Non-pigmented ciliary epithelial cell (primary cell): Measurements from ENCODE around the gene FKBP4.
"Not testable (repeated sequence)": the region's sequence is repeated elsewhere in the genome, so short reads cannot be mapped to it uniquely, and the experiment has no call there.

ENCODE experiments used
- DNase-seq: peaks from one replicate; pipeline ENCODE4 v3.0.0-alpha.2; 2010; ENCODE audit warnings: low read depth

Gene FKBP4, protein sequence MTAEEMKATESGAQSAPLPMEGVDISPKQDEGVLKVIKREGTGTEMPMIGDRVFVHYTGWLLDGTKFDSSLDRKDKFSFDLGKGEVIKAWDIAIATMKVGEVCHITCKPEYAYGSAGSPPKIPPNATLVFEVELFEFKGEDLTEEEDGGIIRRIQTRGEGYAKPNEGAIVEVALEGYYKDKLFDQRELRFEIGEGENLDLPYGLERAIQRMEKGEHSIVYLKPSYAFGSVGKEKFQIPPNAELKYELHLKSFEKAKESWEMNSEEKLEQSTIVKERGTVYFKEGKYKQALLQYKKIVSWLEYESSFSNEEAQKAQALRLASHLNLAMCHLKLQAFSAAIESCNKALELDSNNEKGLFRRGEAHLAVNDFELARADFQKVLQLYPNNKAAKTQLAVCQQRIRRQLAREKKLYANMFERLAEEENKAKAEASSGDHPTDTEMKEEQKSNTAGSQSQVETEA

DNA sequence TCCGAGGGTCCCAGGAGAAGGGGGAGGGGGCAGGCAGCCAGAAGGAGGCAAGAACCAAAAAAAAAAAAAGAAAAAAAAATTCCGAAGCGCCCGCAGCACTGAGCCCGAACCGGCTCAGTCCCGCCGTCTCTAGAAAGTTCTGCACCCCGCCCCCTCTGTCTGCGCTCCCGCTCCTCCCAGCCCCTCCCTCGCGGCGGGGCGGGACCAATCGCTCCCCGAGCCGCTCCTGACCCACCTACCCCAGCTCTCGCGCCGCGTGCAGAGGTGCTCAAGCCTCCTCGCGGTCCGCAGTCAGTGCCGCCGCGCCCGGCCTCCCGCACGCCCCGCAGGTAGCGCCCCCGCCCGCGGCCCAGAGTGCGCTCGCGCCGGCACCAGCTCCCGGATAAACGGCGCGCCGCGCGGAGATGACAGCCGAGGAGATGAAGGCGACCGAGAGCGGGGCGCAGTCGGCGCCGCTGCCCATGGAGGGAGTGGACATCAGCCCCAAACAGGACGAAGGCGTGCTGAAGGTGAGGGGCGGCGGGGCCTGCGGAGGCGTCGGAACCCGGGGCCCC lies at the start of gene FKBP4:
TSS of gene FKBP4 (plus strand) at position 235 of the 554 bp plus-strand sequence. CDS start at position 405, 170 bp downstream.
- DNase-seq, result no peak

DNA sequence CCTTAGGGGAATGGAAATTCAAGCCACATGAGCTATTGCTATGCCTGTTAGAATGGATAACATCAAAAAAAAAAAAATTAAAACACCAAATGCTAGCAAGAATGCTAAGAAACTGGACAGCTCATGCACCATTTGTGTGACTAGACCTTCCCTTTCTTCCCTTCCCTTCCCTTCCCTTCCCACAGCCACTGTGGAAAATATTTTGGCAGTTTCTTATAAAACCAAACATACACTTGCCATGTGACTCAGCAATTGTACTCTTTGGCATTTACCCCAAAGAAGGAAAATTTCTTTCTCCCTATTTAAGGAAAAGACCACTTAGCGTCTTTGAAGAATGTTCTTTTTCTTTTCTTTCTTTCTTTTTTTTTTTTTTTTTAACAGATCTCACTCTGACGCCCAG lies 49.1 kb upstream of the FKBP4 start:
- DNase-seq, result no peak

GRCh38 chr12:2749580-2749979 lies 45.2 kb upstream of the FKBP4 start:
- DNase-seq, result no peak

GRCh38 chr12:2750185-2750584 lies 44.6 kb upstream of the FKBP4 start:
- no peak for DNase-seq

- DNase-seq, result no peak
Measured at GRCh38 chr12:2751230-2751629, 43.5 kb upstream of the FKBP4 start.

GRCh38 chr12:2751686-2752085 lies 43.1 kb upstream of the FKBP4 start:
- DNase-seq, result no peak

DNA sequence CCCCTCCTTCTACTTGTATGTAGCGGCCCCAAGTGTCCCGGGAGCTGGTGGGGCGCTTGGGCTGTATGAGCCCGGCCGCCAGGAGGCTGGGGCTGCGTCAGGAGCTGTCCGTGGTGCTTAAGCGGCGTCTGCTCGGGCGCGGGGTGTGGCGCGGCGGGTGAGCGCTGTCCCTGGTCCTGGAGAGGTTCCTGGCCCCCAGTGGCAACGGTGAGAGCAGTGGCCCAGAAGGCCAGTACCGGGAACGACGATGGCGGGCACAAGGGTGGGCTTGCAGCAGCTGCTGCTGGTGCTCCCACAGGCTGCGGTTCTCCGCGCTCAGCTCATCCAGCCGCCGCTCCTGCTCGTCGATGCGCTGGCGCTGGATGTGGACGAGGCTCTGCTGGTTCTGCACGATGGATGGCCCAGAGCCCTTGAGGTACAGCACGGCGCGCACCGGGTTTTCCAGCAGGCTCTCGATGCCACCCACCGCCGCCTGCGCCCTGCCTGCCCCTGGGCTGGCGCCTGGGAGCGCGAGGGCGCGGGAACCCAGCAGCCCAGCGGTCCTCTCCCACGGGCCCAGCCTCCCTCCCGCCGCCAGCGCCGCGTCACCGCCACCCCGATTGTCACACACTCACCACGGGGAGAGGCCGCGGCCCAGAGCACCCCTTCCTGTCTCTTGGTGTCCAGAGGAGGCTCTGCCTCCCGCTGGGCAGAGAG lies 41.9 kb upstream of the FKBP4 start:
- peak; percentile 11 for DNase-seq

GRCh38 chr12:2753536-2753935 lies 41.2 kb upstream of the FKBP4 start:
- no peak for DNase-seq

- DNase-seq, result no peak
Measured at GRCh38 chr12:2754208-2754607, 40.6 kb upstream of the FKBP4 start.

DNA sequence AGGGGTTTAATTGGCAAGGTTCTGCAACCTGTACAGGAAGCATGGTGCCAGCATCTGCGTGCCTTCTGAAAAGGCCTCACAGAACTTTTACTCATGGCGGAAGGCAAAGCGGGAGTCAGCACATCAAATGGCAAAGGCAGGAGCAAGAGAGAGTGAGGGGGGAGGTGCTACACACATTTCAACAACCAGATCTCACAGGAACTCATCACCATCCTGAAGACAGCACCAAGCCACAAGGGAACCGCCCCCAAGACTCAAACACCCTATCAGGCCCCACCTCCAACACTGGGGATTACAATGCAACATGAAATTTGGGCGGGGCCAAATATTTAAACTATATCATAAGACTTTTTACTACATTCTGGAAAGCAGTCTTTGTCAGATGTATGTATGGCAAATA lies 38.0 kb upstream of the FKBP4 start:
- no peak for DNase-seq

DNA sequence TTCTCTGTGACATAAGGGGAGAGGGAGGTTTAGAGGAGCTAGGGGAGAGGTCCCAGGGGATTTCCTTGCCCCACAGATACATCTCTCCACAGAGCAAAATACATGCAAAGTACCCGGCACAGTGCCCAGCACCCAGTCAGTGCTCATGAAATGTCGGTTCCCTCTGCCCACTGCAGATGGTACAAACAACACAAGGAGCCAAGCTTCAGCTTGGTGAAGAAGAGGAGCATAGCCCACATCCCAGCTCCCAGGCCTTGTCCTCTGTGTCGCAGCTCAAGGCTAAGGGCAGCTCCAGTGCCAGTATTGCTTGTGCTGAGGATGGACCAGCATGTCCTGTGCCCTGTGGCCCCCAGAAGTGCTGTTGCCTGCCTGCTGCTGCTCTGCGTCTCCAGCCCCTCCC lies 35.0 kb upstream of the FKBP4 start:
- no peak for DNase-seq

GRCh38 chr12:2764398-2764797 lies 30.4 kb upstream of the FKBP4 start:
- DNase-seq, result no peak

DNA sequence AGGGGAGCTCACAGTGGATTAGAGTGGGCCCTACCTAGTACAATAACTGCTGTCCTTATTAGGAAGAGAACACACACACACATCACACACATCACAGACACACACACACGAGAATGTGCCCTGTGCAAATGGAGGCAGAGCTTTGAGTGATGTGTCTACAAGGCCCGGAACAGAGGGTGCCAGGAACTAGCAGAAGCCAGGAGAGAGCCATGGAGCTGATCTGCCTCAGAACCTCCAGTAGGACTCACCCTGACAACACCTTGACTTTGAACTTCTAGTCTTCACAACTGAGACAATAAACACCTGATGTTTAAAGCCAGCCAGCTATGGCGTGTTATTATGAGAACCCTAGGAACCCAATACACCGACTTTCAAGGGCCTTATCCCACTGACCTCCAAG lies 29.7 kb upstream of the FKBP4 start:
- DNase-seq, result no peak

GRCh38 chr12:2765608-2766007 lies 29.2 kb upstream of the FKBP4 start:
- DNase-seq, result no peak

DNA sequence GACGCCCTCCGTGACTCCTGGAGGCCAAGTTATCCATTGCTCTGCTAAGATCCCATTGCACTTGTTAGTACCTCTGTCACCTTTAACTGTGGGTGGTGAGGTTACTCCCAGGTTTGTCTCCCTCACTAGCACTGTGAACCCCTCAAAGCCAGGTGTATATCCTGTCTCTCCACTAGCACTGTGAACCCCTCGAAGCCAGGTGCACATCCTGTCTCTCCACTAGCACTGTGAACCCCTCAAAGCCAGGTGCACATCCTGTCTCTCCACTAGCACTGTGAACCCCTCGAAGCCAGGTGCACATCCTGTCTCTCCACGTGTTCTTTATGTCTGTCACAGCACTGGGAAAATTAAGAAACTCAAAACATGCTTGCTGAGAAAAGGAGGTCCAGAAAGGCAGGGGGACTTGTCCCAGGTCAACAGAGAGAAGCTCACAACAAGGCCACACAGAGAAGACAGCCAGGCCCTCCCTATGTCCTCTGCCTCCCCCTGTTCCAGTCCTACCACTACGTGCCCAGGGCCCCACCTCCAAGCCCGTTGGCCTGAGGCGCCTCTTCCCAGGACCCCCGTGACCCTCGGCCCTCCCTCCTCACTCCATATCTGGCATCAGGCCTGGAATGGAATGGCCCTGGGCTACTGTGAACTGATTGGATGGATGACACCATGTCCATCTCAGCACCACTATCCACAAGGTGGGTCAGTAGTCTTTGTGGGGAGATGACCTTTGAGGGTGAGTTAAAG lies 26.4 kb upstream of the FKBP4 start:
- no peak for DNase-seq

DNA sequence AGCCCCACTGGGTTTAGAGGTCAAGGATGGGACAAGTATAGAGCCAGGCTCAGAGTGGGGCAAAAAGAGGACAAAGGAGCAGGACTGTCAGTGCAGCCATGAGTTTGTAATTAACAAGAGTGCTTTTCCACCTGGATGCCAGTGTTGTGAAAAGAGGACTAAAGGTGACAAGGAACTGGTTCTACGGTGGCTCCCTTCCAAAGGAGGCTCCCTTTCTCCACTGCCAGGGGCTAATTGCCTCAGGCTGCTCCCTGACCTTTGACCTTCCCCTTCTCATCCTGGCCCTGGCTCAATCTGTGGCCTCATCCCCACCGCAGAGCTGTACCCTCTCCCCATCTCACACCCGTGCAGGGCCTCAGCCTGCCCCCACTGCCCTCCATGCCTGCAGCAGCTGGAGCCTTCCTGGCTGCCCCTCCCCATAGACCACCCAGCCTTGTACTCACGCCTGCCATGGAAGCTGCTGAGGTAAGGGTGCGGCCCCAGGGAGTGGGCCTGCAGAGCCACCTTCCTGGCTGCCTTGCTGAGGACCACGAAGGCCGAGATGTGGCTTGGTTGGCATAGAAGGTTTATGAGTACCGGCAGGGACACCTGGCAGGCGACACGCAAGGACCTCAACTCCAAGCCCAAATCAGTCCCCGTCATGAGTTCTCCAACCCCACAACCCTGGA lies 24.8 kb upstream of the FKBP4 start:
- no peak for DNase-seq

- DNase-seq, result not testable (repeated sequence)
Measured at GRCh38 chr12:2770544-2770943, 24.2 kb upstream of the FKBP4 start.

- DNase-seq, result no peak
Measured at GRCh38 chr12:2772370-2772769, 22.4 kb upstream of the FKBP4 start.

DNA sequence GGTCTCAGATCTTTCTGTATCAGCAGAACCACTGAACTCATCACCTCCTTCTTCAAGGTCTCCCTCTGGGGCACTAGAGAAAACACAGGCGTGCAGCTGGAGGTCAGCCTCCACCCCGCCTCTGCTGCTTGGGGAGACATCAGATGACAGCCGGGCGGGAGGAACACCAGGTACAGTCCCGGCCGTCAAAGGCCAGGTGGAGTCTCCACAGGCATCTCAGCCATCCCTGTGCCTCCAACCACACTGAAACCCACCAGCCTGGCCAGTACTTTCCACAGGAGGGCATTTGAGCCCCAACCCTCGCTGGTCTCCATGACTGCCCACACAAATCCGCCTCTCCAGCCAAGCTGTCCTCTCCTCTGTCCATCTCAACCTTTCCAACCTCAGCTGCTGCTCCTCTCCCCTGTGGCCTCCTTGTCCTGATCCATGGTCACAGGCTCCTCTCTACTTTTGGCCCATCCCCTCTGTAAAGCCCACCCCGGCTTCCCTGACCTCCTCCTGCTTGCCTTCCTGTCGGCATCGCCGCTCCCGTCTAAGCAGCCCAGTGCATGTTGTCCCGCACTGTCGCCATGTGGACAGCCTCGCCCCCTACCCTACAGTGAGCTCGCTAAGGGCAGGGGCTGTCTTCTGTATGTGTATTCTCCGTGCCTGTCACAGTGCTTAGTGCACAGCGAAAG lies 21.4 kb upstream of the FKBP4 start:
- DNase-seq, result no peak

- no peak for DNase-seq
Measured at GRCh38 chr12:2775431-2775830, 19.3 kb upstream of the FKBP4 start.

- no peak for DNase-seq
Measured at GRCh38 chr12:2776129-2776806, 18.5 kb upstream of the FKBP4 start.
